CD14-positive monocyte (primary cell): Measurements from ENCODE around the gene FSCN2. TPM values are rescaled to one million over a fixed set of nuclear protein-coding genes. Genes with fewer than 3 reads are reported as not detected.

Experiments
- DNase-seq, 3 donors: peaks; one replicate each; pipeline ENCODE4 v3.0.0-alpha.2; 2011 to 2022
- H2AFZ ChIP-seq: 2 replicates; pipeline ENCODE4 v1.6.0; 2012; ENCODE audit warnings: mild to moderate bottlenecking, low read depth, low read length, inconsistent platforms; ENCODE audit not compliant: insufficient read depth, poor library complexity, severe bottlenecking
- H3K27ac ChIP-seq, 2 donors: 1 replicate in 1 of 2; 2 replicates in 1 of 2; pipeline ENCODE4 v1.5.1; 2012 to 2013; ENCODE audit warnings: low read length in 2 of 2, control low read depth in 1 of 2, inconsistent platforms in 1 of 2, low read depth in 1 of 2, mild to moderate bottlenecking in 1 of 2
- H3K27me3 ChIP-seq, 2 donors: one replicate each; pipeline versions ENCODE4 v1.6.0 to v1.6.1; 2011 to 2013; ENCODE audit warnings: low read length in 2 of 2; ENCODE audit not compliant: control insufficient read depth in 2 of 2, insufficient read depth in 2 of 2
- H3K36me3 ChIP-seq, 2 donors: replicated peaks in 1 of 2; 1 replicate in 1 of 2; 2 replicates in 1 of 2; pipeline versions ENCODE4 v1.5.1 to v1.6.1; 2012 to 2013; ENCODE audit warnings: low read length in 2 of 2, control low read depth in 1 of 2, inconsistent platforms in 1 of 2, mild to moderate bottlenecking in 1 of 2; ENCODE audit not compliant: insufficient read depth in 2 of 2, control insufficient read depth in 1 of 2
- H3K4me1 ChIP-seq, 2 donors: 1 replicate in 1 of 2; 2 replicates in 1 of 2; pipeline versions ENCODE4 v1.5.1 to v1.6.1; 2012 to 2013; ENCODE audit warnings: low read length in 2 of 2, control low read depth in 1 of 2, inconsistent platforms in 1 of 2, mild to moderate bottlenecking in 1 of 2, moderate library complexity in 1 of 2; ENCODE audit not compliant: insufficient read depth in 2 of 2, control insufficient read depth in 1 of 2
- H3K4me2 ChIP-seq: replicated peaks from 2 replicates; pipeline ENCODE3; 2012; ENCODE audit warnings: low read length, moderate library complexity, mild to moderate bottlenecking; ENCODE audit not compliant: poor library complexity, severe bottlenecking; ENCODE audit errors: extremely low read depth
- H3K4me3 ChIP-seq, 3 experiments: fragments of 200-600 bp in 1 of 3; sonication (generic) in 1 of 3; replicated peaks in 1 of 3; 1 replicate in 2 of 3; 2 replicates in 1 of 3; pipeline ENCODE4 v1.5.1; 2011 to 2013; ENCODE audit warnings: low read length in 3 of 3, mild to moderate bottlenecking in 3 of 3, control low read depth in 2 of 3, low read depth in 2 of 3, inconsistent platforms in 1 of 3, moderate library complexity in 1 of 3
- H3K79me2 ChIP-seq: 2 replicates; pipeline ENCODE4 v1.6.0; 2012; ENCODE audit warnings: mild to moderate bottlenecking, control low read depth, inconsistent platforms, low read length, moderate library complexity; ENCODE audit not compliant: insufficient read depth
- H3K9ac ChIP-seq: 2 replicates; pipeline ENCODE4 v1.6.0; 2017; ENCODE audit warnings: low read length, mild to moderate bottlenecking; ENCODE audit not compliant: insufficient read depth, poor library complexity, severe bottlenecking
- H3K9me3 ChIP-seq, 2 donors: replicated peaks in 1 of 2; 1 replicate in 1 of 2; 2 replicates in 1 of 2; pipeline versions ENCODE4 v1.5.1 to v1.6.1; 2012 to 2013; ENCODE audit warnings: low read length in 2 of 2, control low read depth in 1 of 2; ENCODE audit not compliant: control insufficient read depth in 1 of 2, insufficient read depth in 1 of 2
- H4K20me1 ChIP-seq: 2 replicates; pipeline ENCODE4 v1.6.0; 2012; ENCODE audit warnings: mild to moderate bottlenecking, low read length, control low read depth, moderate library complexity; ENCODE audit not compliant: insufficient read depth
- H3K27ac Mint-ChIP-seq, 7 donors: one replicate each; pipeline ENCODE4 v1.8.0; 2020; ENCODE audit warnings: mild to moderate bottlenecking in 7 of 7, mixed read lengths in 7 of 7, moderate library complexity in 6 of 7, inconsistent platforms in 2 of 7
- H3K27me3 Mint-ChIP-seq, 3 donors: one replicate each; pipeline ENCODE4 v1.8.0; 2021 to 2022; ENCODE audit warnings: low read depth in 3 of 3, mild to moderate bottlenecking in 3 of 3, mixed read lengths in 3 of 3, moderate library complexity in 3 of 3, inconsistent platforms in 1 of 3
- H3K36me3 Mint-ChIP-seq, 2 donors: one replicate each; pipeline ENCODE4 v1.8.0; 2020; ENCODE audit warnings: mixed read lengths in 2 of 2, inconsistent platforms in 1 of 2, mild to moderate bottlenecking in 1 of 2
- H3K4me1 Mint-ChIP-seq: one replicate; pipeline ENCODE4 v1.8.0; 2020; ENCODE audit warnings: mild to moderate bottlenecking, mixed read lengths
- H3K4me3 Mint-ChIP-seq, 2 donors: one replicate each; pipeline ENCODE4 v1.8.0; 2020; ENCODE audit warnings: mild to moderate bottlenecking in 2 of 2, mixed read lengths in 2 of 2, moderate library complexity in 1 of 2
- H3K9me3 Mint-ChIP-seq, 7 donors: one replicate each; pipeline ENCODE4 v1.8.0; 2020 to 2022; ENCODE audit warnings: mixed read lengths in 7 of 7, mild to moderate bottlenecking in 6 of 7, moderate library complexity in 6 of 7, inconsistent platforms in 2 of 7
- CTCF ChIP-seq: fragments of 200-600 bp; IDR thresholded peaks from one replicate; pipeline ENCODE4 v1.8.0; 2022; ENCODE audit warnings: antibody characterized with exemption, mild to moderate bottlenecking
- WGBS: methylation state at CpG from one replicate; pipeline ENCODE4 v1.1.5; 2013; ENCODE audit warnings: missing lambda C conversion rate; ENCODE audit not compliant: insufficient coverage; 5-methylcytosine and 5-hydroxymethylcytosine counted together
- intact Hi-C, 2 donors: fragments of 100-400 bp; cut with micrococcal nuclease; formaldehyde crosslinking; loops; one replicate each; pipeline versions ENCODE4 v1.15.0 to v1.15.1; 2023
- polyA plus RNA-seq, 3 donors: library from polyadenylated mRNA; depleted of rRNA in 1 of 3; unstranded in 2 of 3; stranded (reverse) in 1 of 3; fragments of 300-500 nt in 2 of 3; fragments of >200 nt in 1 of 3; fragmentation: Illumina TruSeq in 2 of 3; gene quantifications; 1 replicate in 2 of 3; 2 replicates in 1 of 3; pipeline ENCODE4 v1.2.3, GENCODE V29; 2012 to 2021

The FSCN2 gene
- polyA plus RNA-seq, 3 donors = 0.07 TPM; not detected in 2

DNA sequence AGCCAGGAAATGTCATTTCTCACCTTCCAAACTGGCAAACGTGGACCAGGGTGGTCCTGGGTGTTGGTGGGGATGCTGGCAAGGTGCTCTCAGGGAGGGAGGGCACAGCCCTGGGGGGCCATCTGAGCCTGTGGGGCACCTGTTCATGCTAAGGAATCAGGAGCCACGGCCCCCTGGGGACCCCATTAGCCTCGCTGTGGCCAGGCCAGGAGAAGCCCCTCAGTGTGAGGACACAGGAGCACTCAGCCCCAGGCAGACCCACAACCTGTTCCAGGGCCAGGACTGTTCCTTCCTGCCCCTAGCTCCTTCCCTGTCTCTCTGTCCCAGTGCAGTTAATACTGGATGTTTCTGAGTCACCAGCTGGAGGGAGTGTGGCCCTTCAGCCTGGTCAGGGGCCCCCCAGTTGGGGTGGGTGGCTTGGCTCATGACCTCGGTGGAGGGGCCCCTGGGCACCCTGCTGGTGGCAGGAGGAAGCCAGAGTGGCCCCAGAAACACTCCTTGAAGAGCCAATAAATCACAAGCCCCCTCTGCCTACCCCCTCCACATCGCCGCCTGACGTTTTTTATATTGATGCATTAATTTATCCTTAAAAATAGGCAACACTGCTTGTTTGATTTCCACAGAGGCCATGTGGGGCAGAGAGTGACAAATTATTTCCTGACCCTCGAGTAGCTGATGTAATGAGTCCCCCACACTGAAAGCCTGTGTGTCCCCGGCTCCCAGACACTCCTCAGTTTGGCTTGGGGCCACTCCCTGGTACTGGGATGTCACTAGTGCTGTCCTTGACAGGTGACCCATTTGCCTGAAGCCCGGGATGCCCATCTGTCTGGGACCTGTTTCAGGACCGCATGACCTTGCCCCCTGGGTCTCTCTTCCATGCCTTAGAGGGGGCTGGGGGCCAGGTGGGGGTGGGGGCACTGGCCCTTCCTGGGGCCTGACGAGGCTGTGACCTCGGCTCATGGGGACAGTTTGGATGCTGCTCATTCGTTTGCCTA lies 37.9 kb upstream of the FSCN2 start:
- no peaks in the 10 kb centered on the region for H4K20me1 ChIP-seq
- no peak overlapping the region for H2AFZ ChIP-seq
- no peak for TF ChIP-seq CTCF
- H3K4me2 ChIP-seq = no peak overlapping the region
- H3K27me3 Mint-ChIP-seq = peaks cover 21 to 43% (median 27%) of the 10 kb centered on the region in 3 donors
- H3K4me1 Mint-ChIP-seq = peaks cover 23% of the 10 kb centered on the region
- H3K9me3 ChIP-seq = no peaks in the 10 kb centered on the region
- peaks cover 20 to 29% of the 10 kb centered on the region in 2 donors for H3K4me1 ChIP-seq
- H3K36me3 Mint-ChIP-seq = no peaks in the 10 kb centered on the region
- no peaks in the 10 kb centered on the region for H3K79me2 ChIP-seq
- intact Hi-C loops = loop anchor here in 1 of 2 donors (10.0 kb wide), 1 partner anchor 205 kb away; no protein-coding TSS in a partner anchor
- no peak for DNase-seq
- H3K4me3 Mint-ChIP-seq = peak overlapping the region in 1 of 2 donors; percentile 16
- no peak overlapping the region for H3K9ac ChIP-seq
- H3K4me3 ChIP-seq = no peak overlapping the region
- H3K36me3 ChIP-seq = no peaks in the 10 kb centered on the region
- no peak overlapping the region for H3K27ac Mint-ChIP-seq
- H3K9me3 Mint-ChIP-seq = peaks cover 0 to 2% (median 0%) of the 10 kb centered on the region in 7 donors
- peaks cover 0 to 14% of the 10 kb centered on the region in 2 donors for H3K27me3 ChIP-seq
- 71% methylated on average over 7 of the region's 14 CpGs for WGBS
- no peak overlapping the region for H3K27ac ChIP-seq

GRCh38 chr17:81491181-81491581 lies 37.0 kb upstream of the FSCN2 start:
- H3K27ac Mint-ChIP-seq = no peak overlapping the region
- Histone ChIP-seq H3K79me2 (no peaks in the 10 kb centered on the region), H4K20me1 (no peaks in the 10 kb centered on the region), H3K9ac (no peak overlapping the region), H3K27me3 (peaks cover 0 to 15% of the 10 kb centered on the region in 2 donors), H3K9me3 (no peaks in the 10 kb centered on the region), H2AFZ (no peak overlapping the region), H3K27ac (no peak overlapping the region), H3K4me2 (no peak overlapping the region), H3K4me3 (no peak overlapping the region), H3K36me3 (no peaks in the 10 kb centered on the region), H3K4me1 (peaks cover 16 to 25% of the 10 kb centered on the region in 2 donors)
- intact Hi-C loops = no loop called here
- peaks cover 22 to 47% (median 27%) of the 10 kb centered on the region in 3 donors for H3K27me3 Mint-ChIP-seq
- H3K9me3 Mint-ChIP-seq = peaks cover 0 to 2% (median 0%) of the 10 kb centered on the region in 7 donors
- no peak for TF ChIP-seq CTCF
- peaks cover 19% of the 10 kb centered on the region for H3K4me1 Mint-ChIP-seq
- H3K36me3 Mint-ChIP-seq = no peaks in the 10 kb centered on the region
- no peak for DNase-seq
- WGBS = 86% methylated on average over 4 of the region's 5 CpGs
- H3K4me3 Mint-ChIP-seq = no peak overlapping the region
